WTC11 (cell line): ENCODE measurements around the gene ZBTB21. TPM values are rescaled to one million over a fixed set of nuclear protein-coding genes. Genes with fewer than 3 reads are reported as not detected.

Experiments used
- ATAC-seq: fragments of 200-7000 bp; cut with Tn5 transposase; 2 replicates; pipeline ENCODE4 v1.10.0; 2021; ENCODE audit warnings: mild to moderate bottlenecking, moderate library complexity
- CTCF ChIA-PET: fragments of 300-600 bp; sonication (Branson Sonifier 250); formaldehyde crosslinking; loops from one replicate; lab custom pipeline; 2021; ENCODE audit warnings: antibody characterized with exemption; lab: Charles Lee
- POLR2A ChIA-PET: fragments of 350-600 bp; sonication (Branson Sonifier 250); formaldehyde crosslinking; loops from one replicate; lab custom pipeline; 2021; ENCODE audit warnings: antibody characterized with exemption; lab: Charles Lee
- DNase-seq: peaks from one replicate; pipeline ENCODE4 v3.0.0; 2021; ENCODE audit warnings: low spot score
- H3K27ac Mint-ChIP-seq: 2 replicates; pipeline ENCODE4 v1.8.0; 2021; ENCODE audit warnings: mixed read lengths
- H3K27me3 Mint-ChIP-seq: 2 replicates; pipeline ENCODE4 v1.8.0; 2021; ENCODE audit warnings: low read depth, mild to moderate bottlenecking, moderate library complexity, mixed read lengths
- H3K36me3 Mint-ChIP-seq: 2 replicates; pipeline ENCODE4 v1.8.0; 2021; ENCODE audit warnings: mixed read lengths
- H3K4me1 Mint-ChIP-seq: 2 replicates; pipeline ENCODE4 v1.8.0; 2022; ENCODE audit warnings: mixed read lengths
- H3K4me3 Mint-ChIP-seq: 2 replicates; pipeline ENCODE4 v1.8.0; 2021; ENCODE audit warnings: mild to moderate bottlenecking, moderate library complexity, mixed read lengths
- H3K9me3 Mint-ChIP-seq: 2 replicates; pipeline ENCODE4 v1.8.0; 2021; ENCODE audit warnings: mixed read lengths
- ATF1 ChIP-seq: sonication (generic); formaldehyde crosslinking; IDR thresholded peaks from 2 replicates; pipeline ENCODE4 v1.8.1; 2023; ENCODE audit warnings: mild to moderate bottlenecking, moderate library complexity, missing genetic modification reagents
- ATF3 ChIP-seq: sonication (generic); formaldehyde crosslinking; conservative IDR thresholded peaks from 2 replicates; pipeline ENCODE4 v1.8.1; 2022; ENCODE audit warnings: mild to moderate bottlenecking, missing genetic modification reagents
- CREM ChIP-seq: sonication (generic); formaldehyde crosslinking; IDR thresholded peaks from 2 replicates; pipeline ENCODE4 v1.8.1; 2022; ENCODE audit warnings: mild to moderate bottlenecking, missing genetic modification reagents, moderate library complexity
- ERG ChIP-seq: fragments of 250-450 bp; sonication (Bioruptor Pico); IDR thresholded peaks from 2 replicates; pipeline ENCODE4 v1.8.0; 2021; ENCODE audit warnings: mild to moderate bottlenecking
- FOXP4 ChIP-seq: sonication (generic); formaldehyde crosslinking; IDR thresholded peaks from 2 replicates; pipeline ENCODE4 v1.8.0; 2022; ENCODE audit warnings: mild to moderate bottlenecking, missing genetic modification reagents
- GABPB1 ChIP-seq: sonication (generic); formaldehyde crosslinking; IDR thresholded peaks from 2 replicates; pipeline ENCODE4 v1.8.1; 2023; ENCODE audit warnings: mild to moderate bottlenecking, missing genetic modification reagents
- HMGA2 ChIP-seq: fragments of 250-450 bp; sonication (Bioruptor Pico); IDR thresholded peaks from 2 replicates; pipeline ENCODE4 v1.4.0; 2021; ENCODE audit warnings: mild to moderate bottlenecking, moderate library complexity
- MLX ChIP-seq: sonication (generic); formaldehyde crosslinking; IDR thresholded peaks from 2 replicates; pipeline ENCODE4 v1.8.1; 2023; ENCODE audit warnings: mild to moderate bottlenecking, missing genetic modification reagents, moderate library complexity
- NFATC4 ChIP-seq: fragments of 250-450 bp; sonication (Bioruptor Pico); IDR thresholded peaks from 2 replicates; pipeline ENCODE4 v1.9.0; 2021; ENCODE audit warnings: mild to moderate bottlenecking
- PREB ChIP-seq: sonication (generic); formaldehyde crosslinking; IDR thresholded peaks from 2 replicates; pipeline ENCODE4 v1.8.1; 2022; ENCODE audit warnings: mild to moderate bottlenecking, missing genetic modification reagents, moderate library complexity, borderline replicate concordance
- TEAD4 ChIP-seq: sonication (generic); formaldehyde crosslinking; IDR thresholded peaks from 2 replicates; pipeline ENCODE4 v1.8.0; 2022; ENCODE audit warnings: mild to moderate bottlenecking, missing genetic modification reagents
- USF1 ChIP-seq: sonication (generic); formaldehyde crosslinking; IDR thresholded peaks from 2 replicates; pipeline ENCODE4 v1.8.0; 2022; ENCODE audit warnings: mild to moderate bottlenecking, missing genetic modification reagents
- ZBTB21 ChIP-seq: sonication (generic); formaldehyde crosslinking; IDR thresholded peaks from 2 replicates; pipeline ENCODE4 v1.8.1; 2023; ENCODE audit warnings: mild to moderate bottlenecking, missing genetic modification reagents, borderline replicate concordance
- ZNF121 ChIP-seq: sonication (generic); formaldehyde crosslinking; IDR thresholded peaks from 2 replicates; pipeline ENCODE4 v1.8.0; 2023; ENCODE audit warnings: missing genetic modification reagents
- ZNF219 ChIP-seq: sonication (generic); formaldehyde crosslinking; IDR thresholded peaks from 2 replicates; pipeline ENCODE4 v1.8.0; 2023; ENCODE audit warnings: missing genetic modification reagents, mild to moderate bottlenecking, borderline replicate concordance
- ZNF281 ChIP-seq: sonication (generic); formaldehyde crosslinking; IDR thresholded peaks from 2 replicates; pipeline ENCODE4 v1.8.0; 2023; ENCODE audit warnings: mild to moderate bottlenecking, missing genetic modification reagents
- ZNF317 ChIP-seq: sonication (generic); formaldehyde crosslinking; IDR thresholded peaks from 2 replicates; pipeline ENCODE4 v1.8.1; 2023; ENCODE audit warnings: low read depth, mild to moderate bottlenecking, moderate library complexity, missing genetic modification reagents, borderline replicate concordance
- ZNF416 ChIP-seq: fragments of 250-450 bp; sonication (Bioruptor Pico); IDR thresholded peaks from 2 replicates; pipeline ENCODE4 v1.9.0; 2021; ENCODE audit warnings: mild to moderate bottlenecking, inconsistent platforms
- total RNA-seq: library from RNA; stranded (reverse); gene quantifications from 3 replicates; pipeline ENCODE4 v1.2.3, GENCODE V29; 2021

ZBTB21 gene
- total RNA-seq, 1 experiment from 2014 or later = 13.8 TPM

- no peak for TF ChIP-seq FOXP4 (CRISPR knock-in tag)
- TF ChIP-seq NFATC4 (CRISPR knock-in tag) = no peak
- TF ChIP-seq ZNF281 = no peak
- no peak for TF ChIP-seq HMGA2 (CRISPR knock-in tag)
- no peak for TF ChIP-seq MLX (CRISPR knock-in tag)
- TF ChIP-seq ZNF121 (CRISPR knock-in tag) = no peak
- TF ChIP-seq GABPB1 = no peak
- TF ChIP-seq PREB (CRISPR knock-in tag) = no peak
- no peak for TF ChIP-seq ZNF317 (CRISPR knock-in tag)
Observed at GRCh38 chr21:42038393-42038792, 28.2 kb upstream of the ZBTB21 start (continued).

GRCh38 chr21:42037943-42038342, 27.8 kb upstream of the ZBTB21 start:
- H3K9me3 Mint-ChIP-seq = peaks cover 20% of the 10 kb centered on the region
- TF ChIP-seq ATF1 (CRISPR knock-in tag) (no peak), TEAD4 (no peak), GABPB1 (peak; percentile 33; the same call in 1 of the 2 replicates), USF1 (CRISPR knock-in tag) (no peak)
- TF ChIP-seq, all 79 proteins: peak for 1
- Mint-ChIP-seq H3K4me3 (no peak overlapping the region), H3K36me3 (no peaks in the 10 kb centered on the region), H3K27ac (no peak overlapping the region), H3K4me1 (0 out of 2 replicates have a peak, but pooled peaks cover 6% of the 10 kb centered on the region), H3K27me3 (no peaks in the 10 kb centered on the region; the same call in 1 of the 2 replicates)
- POLR2A ChIA-PET = no interaction called here
- CTCF ChIA-PET = interaction anchor here (1.5 kb wide), 1 partner anchor 80 kb away, joined by 6 read pairs; no protein-coding TSS in a partner anchor
- no peak for ATAC-seq
- DNase-seq = no peak

GRCh38 chr21:42037516-42037915, 27.4 kb upstream of the ZBTB21 start:
- no peak overlapping the region for H3K27ac Mint-ChIP-seq
- H3K4me1 Mint-ChIP-seq = 0 out of 2 replicates have a peak, but pooled peaks cover 6% of the 10 kb centered on the region
- ATAC-seq (no peak), DNase-seq (no peak)
- ChIA-PET POLR2A (no interaction called here), CTCF (interaction anchor here (1.5 kb wide), 1 partner anchor 80 kb away, joined by 6 read pairs; no protein-coding TSS in a partner anchor)
- peaks cover 20% of the 10 kb centered on the region for H3K9me3 Mint-ChIP-seq
- H3K36me3 Mint-ChIP-seq = no peaks in the 10 kb centered on the region
- H3K27me3 Mint-ChIP-seq = no peaks in the 10 kb centered on the region; the same call in 1 of the 2 replicates
- H3K4me3 Mint-ChIP-seq = no peak overlapping the region
- TF ChIP-seq ZNF416 (CRISPR knock-in tag) = no peak
- no peak for TF ChIP-seq TEAD4
- no peak for TF ChIP-seq ZNF219
- TF ChIP-seq ATF1 (CRISPR knock-in tag) = no peak
- TF ChIP-seq ZNF281 = no peak
- TF ChIP-seq ERG = no peak
- no peak for TF ChIP-seq ZBTB21
- no peak for TF ChIP-seq CREM (CRISPR knock-in tag)
- TF ChIP-seq ATF3 (CRISPR knock-in tag) = no peak
